Stimulated activated CD8-positive, alpha-beta memory T cell treated with anti-CD3 and anti-CD28 coated beads, Interleukin-7, amount 100 ng/mL, for 1 hour (primary cell): Measurements from ENCODE around the gene SKOR1.

Experiments
- DNase-seq, 2 donors: peaks; one replicate each; pipeline ENCODE4 v3.0.0-alpha.2; 2020; ENCODE audit warnings: low read depth in 2 of 2

Gene SKOR1, protein sequence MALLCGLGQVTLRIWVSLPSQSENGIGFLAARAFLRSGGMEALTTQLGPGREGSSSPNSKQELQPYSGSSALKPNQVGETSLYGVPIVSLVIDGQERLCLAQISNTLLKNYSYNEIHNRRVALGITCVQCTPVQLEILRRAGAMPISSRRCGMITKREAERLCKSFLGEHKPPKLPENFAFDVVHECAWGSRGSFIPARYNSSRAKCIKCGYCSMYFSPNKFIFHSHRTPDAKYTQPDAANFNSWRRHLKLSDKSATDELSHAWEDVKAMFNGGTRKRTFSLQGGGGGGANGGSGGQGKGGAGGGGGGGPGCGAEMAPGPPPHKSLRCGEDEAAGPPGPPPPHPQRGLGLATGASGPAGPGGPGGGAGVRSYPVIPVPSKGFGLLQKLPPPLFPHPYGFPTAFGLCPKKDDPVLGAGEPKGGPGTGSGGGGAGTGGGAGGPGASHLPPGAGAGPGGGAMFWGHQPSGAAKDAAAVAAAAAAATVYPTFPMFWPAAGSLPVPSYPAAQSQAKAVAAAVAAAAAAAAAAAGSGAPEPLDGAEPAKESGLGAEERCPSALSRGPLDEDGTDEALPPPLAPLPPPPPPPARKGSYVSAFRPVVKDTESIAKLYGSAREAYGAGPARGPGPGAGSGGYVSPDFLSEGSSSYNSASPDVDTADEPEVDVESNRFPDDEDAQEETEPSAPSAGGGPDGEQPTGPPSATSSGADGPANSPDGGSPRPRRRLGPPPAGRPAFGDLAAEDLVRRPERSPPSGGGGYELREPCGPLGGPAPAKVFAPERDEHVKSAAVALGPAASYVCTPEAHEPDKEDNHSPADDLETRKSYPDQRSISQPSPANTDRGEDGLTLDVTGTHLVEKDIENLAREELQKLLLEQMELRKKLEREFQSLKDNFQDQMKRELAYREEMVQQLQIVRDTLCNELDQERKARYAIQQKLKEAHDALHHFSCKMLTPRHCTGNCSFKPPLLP

DNA sequence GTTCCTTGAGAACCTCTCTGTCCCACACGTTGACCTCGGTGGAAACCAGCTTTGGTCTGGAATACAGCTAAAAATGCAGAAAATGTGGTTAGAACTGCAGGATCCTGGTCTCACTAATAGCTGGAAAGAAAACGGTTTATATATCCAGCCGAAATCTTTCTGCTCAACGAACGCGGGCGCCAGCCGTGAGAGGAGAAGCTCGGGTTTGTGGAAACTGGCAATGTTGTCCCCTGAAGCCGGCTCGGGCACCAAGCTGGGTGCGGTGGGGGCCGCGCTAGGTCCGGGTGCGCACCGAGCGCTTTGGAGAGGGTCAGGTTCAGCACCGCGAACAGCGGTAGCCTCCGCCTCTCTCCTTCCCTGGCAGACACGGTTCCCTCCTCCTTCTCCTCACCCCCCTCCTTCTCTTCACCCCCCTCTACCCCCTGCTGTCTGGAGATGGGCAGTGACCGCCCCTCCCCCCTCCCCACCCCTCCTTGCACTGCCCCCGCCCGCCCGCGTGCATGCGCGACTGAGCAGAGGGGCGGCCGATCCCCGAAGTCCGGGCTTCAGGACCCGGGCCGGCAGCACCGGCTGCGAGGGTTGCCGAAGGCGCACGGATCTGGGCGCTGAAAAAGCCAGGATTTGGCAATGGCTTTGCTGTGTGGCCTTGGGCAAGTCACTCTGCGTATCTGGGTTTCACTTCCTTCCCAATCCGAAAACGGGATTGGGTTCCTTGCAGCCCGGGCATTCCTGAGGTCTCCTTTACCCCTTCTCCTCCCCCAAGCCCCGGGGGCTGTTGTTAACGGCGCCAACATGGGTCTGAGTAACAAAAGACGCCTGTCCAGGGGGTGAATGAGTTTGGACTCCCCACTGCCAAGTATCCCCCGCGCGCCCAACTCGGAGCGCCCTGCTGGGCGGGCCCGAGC is at the start of gene SKOR1:
Gene SKOR1, plus strand, starts transcription at position 534 of the 905 bp plus-strand sequence. Its CDS starts 94 bp downstream, at position 628.
- no peak for DNase-seq

DNA sequence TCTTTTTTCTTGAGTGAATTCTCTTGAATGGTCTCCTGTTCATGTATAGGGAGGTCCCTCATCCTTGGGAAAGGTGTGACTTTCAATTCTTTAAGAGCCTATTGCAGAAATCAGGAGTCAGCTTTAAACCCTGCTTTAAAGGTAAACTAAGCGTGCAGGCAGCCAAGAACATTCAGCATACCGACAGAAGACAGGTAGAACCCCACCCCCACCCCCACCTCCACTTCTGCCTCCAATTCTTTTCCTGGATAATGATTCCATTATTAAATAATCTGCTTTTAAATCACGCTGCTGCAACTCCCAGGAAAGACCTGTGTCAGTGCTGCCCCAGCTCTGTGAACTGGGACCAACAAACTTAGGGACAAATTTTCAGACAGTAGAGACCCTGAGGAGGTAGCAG is 49.3 kb upstream of the SKOR1 start:
- no peak for DNase-seq

DNA sequence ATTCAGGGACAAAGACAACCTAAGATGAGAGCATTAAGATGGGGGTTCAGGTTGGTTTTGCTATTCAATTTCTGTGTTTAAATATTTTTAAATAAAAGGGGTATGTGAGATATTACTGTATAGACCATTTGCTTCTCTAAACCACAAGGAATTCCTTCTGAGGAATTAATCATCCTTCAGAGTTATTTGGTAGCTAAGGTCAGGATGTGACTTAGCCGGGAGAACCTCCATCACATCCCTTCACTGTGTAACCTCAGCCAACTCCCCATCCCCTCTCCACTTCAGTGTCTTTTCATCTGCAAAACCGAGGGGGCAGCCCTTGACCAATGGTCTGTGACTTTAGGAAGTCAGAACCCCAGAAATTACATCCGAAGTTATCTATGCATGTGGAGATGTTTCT is 48.7 kb upstream of the SKOR1 start:
- no peak for DNase-seq

DNA sequence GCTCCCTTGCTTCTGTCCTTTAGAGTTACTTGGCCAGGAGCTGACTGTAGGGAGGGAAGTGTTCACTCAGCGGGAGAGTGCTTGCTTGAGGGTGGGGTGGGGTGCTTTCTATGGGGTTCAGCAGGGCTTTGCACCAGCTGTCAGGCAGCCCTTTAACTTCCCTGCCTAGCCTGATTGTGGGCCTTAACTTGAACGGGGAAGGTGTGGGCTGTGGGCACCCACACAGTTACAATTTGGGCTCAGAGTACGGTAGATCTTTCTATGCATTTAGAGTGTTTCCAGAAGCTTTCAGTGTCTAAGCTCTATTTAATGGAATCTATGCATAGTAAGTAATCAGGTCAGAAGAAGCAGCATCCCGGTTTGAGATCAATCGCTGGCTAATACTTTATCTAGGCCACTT is 48.2 kb upstream of the SKOR1 start:
- DNase-seq: no peak

DNA sequence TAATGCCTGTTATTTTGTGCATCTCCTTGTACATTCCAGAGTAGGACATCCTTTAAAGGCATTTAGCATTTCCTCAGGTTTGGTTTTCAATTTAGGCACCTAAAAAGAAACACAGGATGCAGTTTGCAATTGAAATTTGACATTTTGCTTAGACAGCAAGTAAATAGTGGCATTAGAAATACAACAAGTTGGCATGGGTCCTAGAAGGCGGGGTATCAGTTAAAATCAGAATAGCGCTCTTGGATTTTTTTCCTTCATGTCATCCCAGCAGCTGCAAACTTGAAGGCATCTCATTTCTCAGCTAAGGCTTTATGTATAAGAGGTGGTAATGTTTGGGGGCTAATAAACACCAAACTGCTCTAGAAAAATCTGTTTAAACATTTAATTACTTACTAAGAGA is 47.5 kb upstream of the SKOR1 start:
- DNase-seq: no peak

DNA sequence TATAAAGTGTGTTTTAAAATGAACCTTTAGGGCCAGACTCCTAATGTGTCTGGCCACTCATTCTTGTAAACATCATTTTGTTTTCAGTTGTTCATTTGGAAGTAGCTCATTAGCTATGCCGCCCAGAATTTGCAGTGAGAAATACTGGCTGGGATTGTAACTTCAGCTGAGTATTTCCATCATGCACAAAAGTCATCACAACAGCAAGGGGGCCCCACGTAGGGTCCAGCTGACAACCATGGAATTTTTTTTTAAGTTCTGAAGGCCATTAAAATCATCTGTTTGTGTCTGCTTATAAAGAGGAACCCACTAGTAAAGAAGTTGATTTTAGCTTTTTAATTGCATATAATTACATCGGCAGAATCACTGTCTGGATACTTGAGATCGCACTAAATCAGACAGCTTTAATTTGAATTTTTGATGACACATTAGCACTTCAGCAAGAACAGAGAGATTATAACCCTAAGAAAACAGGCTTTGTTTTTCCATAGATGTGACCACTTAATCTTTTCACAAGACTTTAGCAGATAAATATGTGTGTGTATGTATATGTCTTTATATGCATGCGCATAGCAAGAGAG is 46.3 kb upstream of the SKOR1 start:
- DNase-seq: no peak

DNA sequence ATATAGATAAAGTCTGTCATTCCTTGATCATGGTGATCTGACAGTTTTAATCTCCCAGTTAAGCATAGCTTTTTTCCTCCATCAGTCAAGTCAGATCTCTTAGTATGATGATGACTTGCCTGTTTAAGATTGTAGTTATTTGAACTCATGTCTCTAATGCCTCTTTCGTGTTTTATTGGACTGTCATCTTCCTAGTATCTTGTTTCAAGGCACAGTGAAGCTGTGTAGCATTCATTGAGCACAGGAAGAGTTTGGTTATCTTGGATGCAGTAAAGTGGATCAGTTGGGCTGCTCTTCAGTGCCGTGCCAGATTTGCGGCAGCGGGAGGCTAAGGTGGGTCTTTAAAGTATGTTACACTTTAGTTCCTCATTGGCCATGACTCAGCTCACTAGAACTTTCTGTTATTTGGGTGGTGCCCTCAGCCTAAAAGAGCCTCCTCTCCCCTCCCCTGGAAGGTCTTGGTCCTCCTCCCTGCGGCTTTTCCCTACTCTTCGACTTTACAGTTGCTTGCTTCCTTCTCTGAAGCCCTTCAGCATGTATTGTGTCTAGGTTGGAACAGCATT is 45.7 kb upstream of the SKOR1 start:
- no peak for DNase-seq

DNA sequence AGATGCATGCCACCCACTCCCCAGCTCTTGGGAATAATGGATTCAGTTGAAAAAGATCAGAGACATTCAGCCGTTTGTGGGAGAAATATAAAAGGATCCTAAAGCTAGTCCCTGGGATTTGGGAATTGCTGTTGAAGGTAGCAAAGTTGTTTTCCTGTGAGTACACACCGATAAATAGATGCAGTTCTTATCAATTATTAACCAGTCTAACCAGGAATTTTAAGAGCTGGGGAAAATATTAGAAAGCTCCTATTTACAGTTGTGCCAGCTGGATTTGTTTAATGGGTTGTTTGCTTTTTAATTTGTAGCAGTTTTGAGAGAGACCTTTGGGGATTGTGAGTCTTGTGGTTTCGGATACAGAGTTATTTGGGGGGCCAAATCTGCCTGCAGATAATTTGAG is 44.2 kb upstream of the SKOR1 start:
- DNase-seq: no peak

DNA sequence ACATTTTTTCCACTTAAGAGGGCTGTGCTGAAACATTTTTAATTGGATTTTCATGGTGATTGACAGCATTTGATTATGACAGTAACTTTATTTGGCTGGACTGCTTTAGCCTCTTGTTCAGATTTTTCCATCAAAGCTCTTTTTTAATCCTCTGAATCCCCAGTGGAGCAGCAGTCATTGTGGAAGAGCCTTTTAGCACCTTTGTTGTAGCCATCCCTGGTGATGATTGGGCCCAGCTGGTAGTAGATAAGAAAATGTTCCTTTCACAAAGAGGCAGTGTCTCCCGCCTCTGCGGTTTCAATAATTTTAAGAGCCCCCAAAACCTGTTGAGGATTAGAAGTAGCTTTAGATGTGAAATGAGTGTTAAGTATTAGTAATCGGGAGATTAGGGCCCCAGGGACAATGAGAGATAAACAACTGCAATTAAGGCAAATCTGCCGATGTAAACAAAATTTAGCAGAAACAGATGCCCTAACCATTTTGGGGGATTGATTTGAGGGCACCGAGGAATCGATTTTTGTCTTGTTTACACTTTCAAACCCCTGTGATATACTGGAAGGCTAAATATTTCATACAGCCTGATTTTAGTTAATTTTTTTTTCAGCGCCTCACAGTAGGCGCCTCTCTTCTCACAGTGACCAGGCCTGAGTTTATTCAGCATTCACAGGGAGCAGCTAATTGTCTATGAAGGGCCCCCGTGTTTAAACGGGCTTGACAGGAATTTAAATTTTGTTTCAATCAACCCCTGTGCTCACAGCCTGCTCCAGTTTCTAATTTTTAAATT is 43.2 kb upstream of the SKOR1 start:
- DNase-seq: no peak

DNA sequence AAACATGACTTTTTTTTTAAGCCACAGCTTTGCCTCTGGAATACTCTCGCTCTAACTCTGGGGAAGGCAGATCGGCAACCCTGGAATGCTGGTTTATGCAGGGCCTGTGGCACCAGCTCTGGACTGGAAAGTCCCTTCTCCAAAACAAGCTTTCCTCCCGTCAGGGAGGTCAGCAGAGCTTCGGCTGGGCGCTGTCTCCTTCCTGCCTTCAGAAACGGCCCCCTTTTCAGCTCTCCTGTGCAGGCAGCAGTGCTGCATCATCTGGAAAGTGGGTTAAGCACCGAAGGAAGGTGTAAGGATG is 42.7 kb upstream of the SKOR1 start:
- DNase-seq: no peak

DNA sequence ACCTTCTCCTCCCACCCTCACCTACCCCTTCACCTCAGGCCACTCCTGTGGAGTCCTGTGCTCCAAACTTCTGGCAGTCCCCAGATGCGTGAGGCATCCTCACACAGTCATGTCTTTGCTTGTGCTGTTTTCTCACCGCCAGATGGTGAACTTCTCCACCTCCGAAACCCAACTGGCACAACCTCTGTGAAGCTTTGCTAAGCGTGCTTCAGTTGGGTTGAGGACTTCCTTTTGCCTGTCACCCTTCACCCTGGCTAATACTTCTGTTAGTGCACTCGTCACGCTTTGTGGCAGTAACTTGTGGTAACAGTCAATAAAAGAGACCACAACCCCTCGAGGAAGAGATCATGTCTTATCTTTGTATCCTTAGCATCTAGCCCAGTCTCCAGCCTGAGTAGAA is 42.0 kb upstream of the SKOR1 start:
- peak in 1 of 2 donors; percentile 12 for DNase-seq

DNA sequence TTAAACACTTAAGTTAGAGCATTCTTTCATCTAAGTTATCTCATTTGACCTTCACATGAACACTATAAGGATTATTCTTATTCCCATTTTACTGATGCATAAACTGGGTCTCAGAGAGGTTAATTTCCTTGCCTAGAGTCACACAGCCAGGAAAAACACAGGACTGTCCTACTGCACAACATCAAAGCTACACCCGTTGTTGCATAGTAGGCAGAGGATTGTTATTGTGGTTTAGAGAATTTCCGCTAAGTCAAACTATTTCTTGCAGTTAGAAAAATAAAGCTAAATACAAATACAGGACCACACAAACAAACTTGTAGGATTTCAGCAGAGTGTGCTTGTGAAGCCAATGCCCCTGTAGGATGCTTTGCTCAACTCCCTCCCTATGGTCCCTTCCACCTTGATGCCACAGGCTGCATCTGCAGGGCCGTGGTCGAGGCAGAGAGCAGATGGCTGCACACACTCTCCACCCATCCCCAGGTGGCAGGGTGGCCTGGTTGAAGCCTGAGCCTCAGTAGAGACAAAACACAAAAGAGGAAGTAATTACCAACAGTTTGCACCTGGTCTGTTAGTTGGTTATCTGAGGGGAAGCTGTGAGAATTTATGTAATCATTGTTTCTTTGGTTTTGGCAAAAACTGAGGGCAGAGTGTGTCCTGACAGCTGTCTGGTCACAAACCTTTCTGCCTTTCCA is 41.1 kb upstream of the SKOR1 start:
- DNase-seq: no peak

DNA sequence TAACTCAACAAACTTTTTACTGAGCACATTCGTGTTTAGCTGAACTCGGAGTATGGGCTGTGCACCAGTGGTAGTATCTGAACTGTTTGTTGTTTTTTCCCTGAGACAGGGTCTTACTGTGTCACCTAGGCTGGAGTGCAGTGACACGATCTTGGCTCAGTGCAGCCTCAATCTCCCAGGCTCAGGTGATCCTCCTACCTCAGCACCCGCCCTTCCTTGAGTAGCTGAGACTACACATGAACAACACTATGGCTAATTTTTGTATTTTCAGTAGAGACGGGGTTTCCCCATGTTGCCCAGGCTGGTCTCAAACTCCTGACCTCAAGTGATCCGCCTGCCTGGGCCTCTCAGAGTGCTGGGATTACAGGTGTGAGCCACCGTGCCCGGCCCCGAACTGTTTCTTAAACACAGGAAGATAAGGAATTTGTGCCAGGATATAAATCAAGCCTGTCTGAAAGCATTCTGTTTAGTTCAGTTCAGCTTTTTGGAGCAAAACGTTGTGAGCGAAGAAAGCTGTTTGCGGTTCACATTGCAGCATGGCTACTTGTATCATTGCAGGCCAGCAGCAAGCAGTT is 40.4 kb upstream of the SKOR1 start:
- no peak for DNase-seq

DNA sequence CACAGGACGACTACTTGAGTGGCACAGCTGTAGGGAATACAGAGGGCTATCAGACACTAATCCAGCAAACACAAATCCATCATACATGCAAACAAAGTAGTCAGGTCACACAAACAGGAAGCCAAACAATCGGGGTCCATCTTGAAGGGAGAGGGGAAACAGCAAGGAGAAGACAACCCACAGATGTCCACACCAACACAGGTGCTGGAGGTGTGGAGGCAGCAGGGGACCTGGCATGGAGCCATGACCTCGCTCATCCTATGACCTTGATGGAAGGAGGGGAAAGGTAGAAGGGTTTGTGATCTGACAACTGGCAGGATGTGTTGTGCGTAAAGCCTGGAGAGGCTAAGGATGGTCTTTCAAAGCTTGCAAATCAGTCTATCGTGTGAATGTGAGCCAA is 39.9 kb upstream of the SKOR1 start:
- DNase-seq: no peak

DNA sequence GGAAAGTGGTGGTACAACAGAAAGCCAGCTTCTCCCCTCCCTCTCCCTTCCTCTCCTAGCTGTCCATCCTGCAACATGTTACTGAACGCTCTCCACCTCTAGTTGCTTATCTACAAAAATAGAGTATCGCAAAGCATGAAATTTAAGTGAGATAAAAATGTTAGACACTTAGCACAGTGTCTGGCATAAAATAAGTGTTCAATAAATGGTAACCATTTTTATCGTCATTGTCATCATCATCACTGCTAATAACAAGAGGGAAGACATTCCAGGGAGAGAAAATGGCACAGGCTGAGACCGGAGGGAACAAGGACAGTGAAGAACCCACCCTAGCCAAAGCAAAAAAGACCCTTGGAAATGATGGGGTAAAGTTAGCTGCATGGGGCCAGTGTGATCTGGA is 38.7 kb upstream of the SKOR1 start:
- DNase-seq: no peak

DNA sequence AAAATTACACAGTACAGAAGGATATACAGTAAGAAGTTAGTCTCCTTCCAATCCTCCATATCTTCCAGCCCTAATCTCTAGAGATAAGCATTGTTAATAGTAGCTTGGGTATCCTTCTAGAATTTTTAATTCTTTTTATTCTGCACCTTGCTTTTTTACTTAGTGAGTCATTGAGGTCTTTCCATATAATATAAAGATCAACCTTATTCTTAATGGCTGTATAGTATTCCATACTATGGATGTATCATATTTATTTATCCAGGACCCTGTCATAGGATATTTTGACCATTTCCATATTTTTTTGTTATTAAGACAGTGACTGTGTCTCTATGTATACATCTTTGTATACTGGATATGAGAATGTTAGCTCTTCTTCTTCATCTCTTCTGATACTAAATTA is 36.3 kb upstream of the SKOR1 start:
- no peak for DNase-seq

DNA sequence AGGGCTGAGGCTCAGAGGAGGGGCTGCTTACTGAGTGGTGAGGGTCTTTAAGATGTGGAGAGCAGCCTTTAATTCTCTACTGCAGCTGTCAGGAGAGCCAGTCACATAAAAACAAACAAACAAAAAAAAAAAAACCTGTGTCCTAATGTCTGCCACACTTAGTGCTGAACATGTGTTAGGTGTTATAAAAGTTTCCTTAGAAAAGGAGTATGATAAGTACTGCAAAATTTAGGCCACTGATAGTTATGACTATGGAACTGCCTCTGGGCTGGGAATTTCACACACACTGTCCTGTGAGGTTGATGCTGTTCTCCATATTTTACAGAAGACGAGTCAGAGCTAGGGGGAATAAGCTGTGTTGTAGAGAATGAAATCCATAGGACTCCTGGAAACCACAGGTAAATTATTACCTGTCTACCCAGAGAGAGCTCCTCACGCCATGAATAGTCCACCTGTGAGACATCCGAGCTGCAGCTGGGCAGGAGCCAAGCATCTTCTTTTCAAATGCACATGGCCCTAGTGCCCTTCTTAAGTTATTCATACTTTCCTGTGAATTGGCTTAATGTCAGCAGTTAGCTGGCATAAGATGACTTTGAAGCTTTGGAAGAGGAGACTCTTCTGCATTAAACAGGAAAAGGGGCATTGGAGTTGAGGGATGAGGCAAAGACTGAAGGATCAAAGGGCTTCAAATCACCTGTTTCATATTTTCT is 34.5 kb upstream of the SKOR1 start:
- no peak for DNase-seq

DNA sequence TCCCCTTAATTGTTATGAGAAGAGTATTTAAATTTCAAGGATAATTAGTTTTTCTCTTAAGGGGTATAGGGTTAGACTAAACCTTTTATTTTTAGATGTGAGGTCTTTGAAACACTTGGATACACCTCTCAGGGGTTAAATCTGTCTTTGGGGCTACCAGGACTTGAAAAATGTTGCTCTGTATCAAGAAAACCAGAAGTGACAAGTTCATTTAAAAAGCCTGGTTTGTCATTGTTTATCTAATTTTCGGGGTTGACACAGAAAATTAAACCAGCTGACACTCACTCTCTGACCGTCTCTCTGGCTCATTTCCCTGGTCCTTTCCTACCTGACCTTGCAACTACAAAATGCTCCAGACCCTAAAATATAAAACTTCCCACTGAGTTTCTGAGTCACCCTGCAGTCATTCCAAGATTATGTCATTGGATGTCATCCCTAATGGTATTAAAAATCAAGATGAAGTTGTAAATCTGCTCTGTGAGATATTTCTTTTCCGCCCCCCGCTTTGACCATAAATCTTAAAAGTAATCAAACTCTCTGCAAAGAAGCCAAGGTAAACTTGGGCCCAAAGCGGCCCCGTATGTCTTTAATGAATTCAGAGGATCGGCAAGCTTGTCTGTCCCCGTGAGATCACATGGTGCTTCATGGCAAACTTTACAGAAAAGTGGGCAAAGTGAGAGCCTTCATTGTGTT is 32.9 kb upstream of the SKOR1 start:
- no peak for DNase-seq
